ENCODE results near the gene KIF18A.

DNA sequence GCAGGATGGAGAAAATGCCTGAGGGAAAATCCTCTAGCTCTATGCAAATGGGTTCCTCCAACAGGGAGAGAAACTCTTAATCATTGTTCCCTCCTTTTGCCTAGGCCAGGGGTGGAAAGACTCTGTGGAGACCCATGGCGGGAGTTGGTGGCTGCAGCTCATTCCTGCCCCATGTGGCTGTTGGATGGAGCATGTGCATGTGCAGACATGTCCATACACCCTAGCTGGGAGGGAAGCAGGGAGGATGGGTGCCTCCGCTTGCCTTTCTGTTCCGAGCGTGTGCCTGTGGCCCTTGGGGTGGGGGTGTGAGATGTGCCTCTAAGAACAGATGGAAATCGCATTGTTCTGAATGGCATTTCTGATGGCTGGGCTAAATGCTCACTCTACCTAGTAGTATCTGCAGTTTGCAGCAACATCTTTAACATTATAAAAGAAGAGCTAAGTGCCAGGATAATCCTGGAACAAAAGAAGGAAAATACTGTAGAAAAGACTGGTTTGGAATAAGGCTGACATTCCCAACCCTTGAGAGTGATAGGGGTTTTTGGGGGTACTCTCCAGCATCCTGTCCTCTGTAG, 32.0 kb upstream of the KIF18A start:
- TF ChIP-seq, protein P1, sequence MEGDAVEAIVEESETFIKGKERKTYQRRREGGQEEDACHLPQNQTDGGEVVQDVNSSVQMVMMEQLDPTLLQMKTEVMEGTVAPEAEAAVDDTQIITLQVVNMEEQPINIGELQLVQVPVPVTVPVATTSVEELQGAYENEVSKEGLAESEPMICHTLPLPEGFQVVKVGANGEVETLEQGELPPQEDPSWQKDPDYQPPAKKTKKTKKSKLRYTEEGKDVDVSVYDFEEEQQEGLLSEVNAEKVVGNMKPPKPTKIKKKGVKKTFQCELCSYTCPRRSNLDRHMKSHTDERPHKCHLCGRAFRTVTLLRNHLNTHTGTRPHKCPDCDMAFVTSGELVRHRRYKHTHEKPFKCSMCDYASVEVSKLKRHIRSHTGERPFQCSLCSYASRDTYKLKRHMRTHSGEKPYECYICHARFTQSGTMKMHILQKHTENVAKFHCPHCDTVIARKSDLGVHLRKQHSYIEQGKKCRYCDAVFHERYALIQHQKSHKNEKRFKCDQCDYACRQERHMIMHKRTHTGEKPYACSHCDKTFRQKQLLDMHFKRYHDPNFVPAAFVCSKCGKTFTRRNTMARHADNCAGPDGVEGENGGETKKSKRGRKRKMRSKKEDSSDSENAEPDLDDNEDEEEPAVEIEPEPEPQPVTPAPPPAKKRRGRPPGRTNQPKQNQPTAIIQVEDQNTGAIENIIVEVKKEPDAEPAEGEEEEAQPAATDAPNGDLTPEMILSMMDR (IDR thresholded peaks at IDR 0.05; ENCODE audit: low read length) = no peak
- TF ChIP-seq EZH2 (optimal IDR thresholded peaks at IDR 0.05; ENCODE audit: low read depth, low read length) (no peak), EZH2phosphoT487 (IDR thresholded peaks at IDR 0.05; ENCODE audit: low read length) (no peak)

Measured in MM.1S (cell line).